SH-SY5Y (cell line): Measurements from ENCODE around the gene DIAPH3.

Experiments used
- GATA2 ChIP-seq: IDR thresholded peaks from 2 replicates; pipeline ENCODE4 v1.6.1; 2011; ENCODE audit warnings: mild to moderate bottlenecking, low read depth, low read length
- GATA3 ChIP-seq: IDR thresholded peaks from 2 replicates; pipeline ENCODE4 v1.6.1; 2011; ENCODE audit warnings: low read depth, mild to moderate bottlenecking, low read length, moderate library complexity

DNA sequence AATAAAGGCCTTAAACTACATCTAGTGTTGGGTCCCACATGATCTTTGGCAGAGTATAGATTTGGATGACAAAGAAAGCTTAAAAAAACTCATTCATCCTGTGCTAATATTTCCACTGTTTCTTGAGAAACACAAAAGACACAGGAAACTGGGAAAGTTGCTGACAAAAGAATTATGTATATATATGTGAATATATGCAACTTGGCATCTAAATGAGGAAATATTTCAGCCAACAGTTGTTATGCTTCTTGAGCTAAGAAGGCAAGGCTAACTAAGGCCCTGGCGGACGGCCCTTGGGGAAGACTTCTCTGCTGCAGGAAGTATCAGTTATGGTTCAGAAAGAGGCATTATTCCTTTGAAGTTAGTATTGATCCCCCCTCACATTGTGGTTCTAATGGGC lies 491.8 kb downstream of the DIAPH3 start:
- TF ChIP-seq GATA3: no peak
- no peak for TF ChIP-seq GATA2
